KOPT-K1 (cell line): Measurements from ENCODE around the gene SNCAIP.

Experiments
- H3K27ac ChIP-seq: fragments of 200-600 bp; sonication (generic); 2 replicates; pipeline ENCODE4 v1.5.1; 2016; ENCODE audit warnings: antibody characterized with exemption, mild to moderate bottlenecking, low read depth, low read length; ENCODE audit not compliant: poor library complexity, severe bottlenecking
- H3K36me3 ChIP-seq: fragments of 200-600 bp; sonication (generic); 2 replicates; pipeline ENCODE4 v1.5.1; 2017; ENCODE audit warnings: antibody characterized with exemption, mild to moderate bottlenecking, low read length, moderate library complexity; ENCODE audit not compliant: insufficient read depth
- H3K9me3 ChIP-seq: fragments of 200-600 bp; sonication (generic); 2 replicates; pipeline ENCODE4 v1.5.1; 2017; ENCODE audit warnings: antibody characterized with exemption, low read length, mild to moderate bottlenecking; ENCODE audit not compliant: insufficient read depth, poor library complexity, severe bottlenecking

SNCAIP gene

GRCh38 chr5:122434205-122434970 is 122.4 kb downstream of the SNCAIP start:
- Histone ChIP-seq H3K36me3 (no peaks in the 10 kb centered on the region), H3K9me3 (no peaks in the 10 kb centered on the region), H3K27ac (no peak overlapping the region)

- Histone ChIP-seq H3K27ac (no peak overlapping the region), H3K9me3 (no peaks in the 10 kb centered on the region), H3K36me3 (no peaks in the 10 kb centered on the region)
These were observed 123.2 kb downstream of the SNCAIP start for GRCh38 chr5:122435234-122435633.

- no peak overlapping the region for H3K27ac ChIP-seq
These were observed 123.7 kb downstream of the SNCAIP start for GRCh38 chr5:122435761-122436160.

GRCh38 chr5:122436615-122437014 is 124.6 kb downstream of the SNCAIP start:
- Histone ChIP-seq H3K27ac (no peak overlapping the region), H3K36me3 (no peaks in the 10 kb centered on the region), H3K9me3 (no peaks in the 10 kb centered on the region)

More at GRCh38 chr5:122435761-122436160, 123.7 kb downstream of the SNCAIP start:
- Histone ChIP-seq H3K9me3 (no peaks in the 10 kb centered on the region), H3K36me3 (no peaks in the 10 kb centered on the region)

GRCh38 chr5:122439645-122440044 is 127.6 kb downstream of the SNCAIP start:
- no peak overlapping the region for H3K27ac ChIP-seq
- no peaks in the 10 kb centered on the region for H3K36me3 ChIP-seq
- H3K9me3 ChIP-seq, result no peaks in the 10 kb centered on the region

GRCh38 chr5:122442938-122443337 is 130.9 kb downstream of the SNCAIP start:
- no peak overlapping the region for H3K27ac ChIP-seq
- H3K36me3 ChIP-seq, result no peaks in the 10 kb centered on the region
- H3K9me3 ChIP-seq, result no peaks in the 10 kb centered on the region

- H3K27ac ChIP-seq, result no peak overlapping the region
- H3K36me3 ChIP-seq, result no peaks in the 10 kb centered on the region
- H3K9me3 ChIP-seq, result no peaks in the 10 kb centered on the region
These were observed 132.4 kb downstream of the SNCAIP start for GRCh38 chr5:122444411-122444810.

- H3K36me3 ChIP-seq, result no peaks in the 10 kb centered on the region
- no peak overlapping the region for H3K27ac ChIP-seq
- H3K9me3 ChIP-seq, result no peaks in the 10 kb centered on the region
These were observed 133.0 kb downstream of the SNCAIP start for GRCh38 chr5:122445070-122445469.

GRCh38 chr5:122447072-122447471 is 135.0 kb downstream of the SNCAIP start:
- Histone ChIP-seq H3K27ac (no peak overlapping the region), H3K36me3 (no peaks in the 10 kb centered on the region), H3K9me3 (no peaks in the 10 kb centered on the region)

- Histone ChIP-seq H3K36me3 (no peaks in the 10 kb centered on the region), H3K9me3 (no peaks in the 10 kb centered on the region), H3K27ac (no peak overlapping the region)
These were observed 135.8 kb downstream of the SNCAIP start for GRCh38 chr5:122447879-122448278.

- H3K27ac ChIP-seq, result no peak overlapping the region
- H3K36me3 ChIP-seq, result no peaks in the 10 kb centered on the region
- no peaks in the 10 kb centered on the region for H3K9me3 ChIP-seq
These were observed 142.5 kb downstream of the SNCAIP start for GRCh38 chr5:122454541-122454940.

GRCh38 chr5:122455939-122456338 is 143.9 kb downstream of the SNCAIP start:
- H3K27ac ChIP-seq, result no peak overlapping the region
- no peaks in the 10 kb centered on the region for H3K9me3 ChIP-seq
- no peaks in the 10 kb centered on the region for H3K36me3 ChIP-seq

- H3K9me3 ChIP-seq, result no peaks in the 10 kb centered on the region
- H3K36me3 ChIP-seq, result no peaks in the 10 kb centered on the region
- H3K27ac ChIP-seq, result no peak overlapping the region
These were observed 145.3 kb downstream of the SNCAIP start for GRCh38 chr5:122457178-122457826.

- Histone ChIP-seq H3K36me3 (no peaks in the 10 kb centered on the region), H3K9me3 (no peaks in the 10 kb centered on the region)
These were observed 146.3 kb downstream of the SNCAIP start for GRCh38 chr5:122458278-122458872.

GRCh38 chr5:122462486-122462885 is 150.4 kb downstream of the SNCAIP start:
- H3K9me3 ChIP-seq, result no peaks in the 10 kb centered on the region
- H3K36me3 ChIP-seq, result no peaks in the 10 kb centered on the region
- no peak overlapping the region for H3K27ac ChIP-seq

More at GRCh38 chr5:122458278-122458872, 146.3 kb downstream of the SNCAIP start:
- H3K27ac ChIP-seq, result no peak overlapping the region
